ENCODE data around the gene IFI30. TPM values are rescaled to one million over a fixed set of nuclear protein-coding genes. Genes with fewer than 3 reads are reported as not detected.

The IFI30 gene
- total RNA-seq, 1 donor from 2014 or later = 255 TPM

GRCh38 chr19:18137657-18138339, 35.8 kb upstream of the IFI30 start:
- no peak overlapping the region for H3K4me3 Mint-ChIP-seq
- intact Hi-C loops (cut with micrococcal nuclease) = no loop called here
- DNase-seq (no peak), ATAC-seq (ENCODE audit: low read depth) (no peak)
- peaks cover 70% of the 10 kb centered on the region for H3K36me3 Mint-ChIP-seq (ENCODE audit: low read depth)
- ChIA-PET POLR2A (no interaction called here), CTCF (no interaction called here)
- H3K4me1 Mint-ChIP-seq = no peaks in the 10 kb centered on the region
- H3K9me3 Mint-ChIP-seq = no peaks in the 10 kb centered on the region
- H3K27me3 Mint-ChIP-seq = no peaks in the 10 kb centered on the region
- H3K27ac Mint-ChIP-seq = no peak overlapping the region
- TF ChIP-seq CTCF (IDR thresholded peaks at IDR 0.05) = no peak

- H3K27me3 Mint-ChIP-seq = no peaks in the 10 kb centered on the region
- ATAC-seq (ENCODE audit: low read depth) (no peak), DNase-seq (no peak)
- H3K27ac Mint-ChIP-seq = no peak overlapping the region
- CTCF ChIA-PET = no interaction called here
- TF ChIP-seq CTCF (IDR thresholded peaks at IDR 0.05) = no peak
- peaks cover 76% of the 10 kb centered on the region for H3K36me3 Mint-ChIP-seq (ENCODE audit: low read depth)
- no peaks in the 10 kb centered on the region for H3K4me1 Mint-ChIP-seq
- intact Hi-C loops (cut with micrococcal nuclease) = no loop called here
- POLR2A ChIA-PET = interaction anchor here (0.8 kb wide), 1 partner anchor 52 kb away, joined by 4 read pairs; no protein-coding TSS in a partner anchor
- H3K4me3 Mint-ChIP-seq = no peak overlapping the region
- H3K9me3 Mint-ChIP-seq = no peaks in the 10 kb centered on the region
These were observed 33.1 kb upstream of the IFI30 start for GRCh38 chr19:18140473-18140872.

- ChIA-PET CTCF (no interaction called here), POLR2A (interaction anchor here (0.6 to 0.8 kb wide), 3 partner anchors 40 to 133 kb away, joined by 3 to 4 read pairs (median 3); partner anchors contain the start of gene IQCN)
- no peak overlapping the region for H3K4me3 Mint-ChIP-seq
- H3K36me3 Mint-ChIP-seq (ENCODE audit: low read depth) = peaks cover 76% of the 10 kb centered on the region
- H3K9me3 Mint-ChIP-seq = no peaks in the 10 kb centered on the region
- intact Hi-C loops (cut with micrococcal nuclease) = no loop called here
- no peaks in the 10 kb centered on the region for H3K4me1 Mint-ChIP-seq
- H3K27ac Mint-ChIP-seq = no peak overlapping the region
- H3K27me3 Mint-ChIP-seq = no peaks in the 10 kb centered on the region
- ATAC-seq (ENCODE audit: low read depth) = no peak
- TF ChIP-seq CTCF (IDR thresholded peaks at IDR 0.05) = no peak
- DNase-seq = no peak
These were observed 32.6 kb upstream of the IFI30 start for GRCh38 chr19:18141031-18141430.

- intact Hi-C loops (cut with micrococcal nuclease) = no loop called here
- H3K9me3 Mint-ChIP-seq = no peaks in the 10 kb centered on the region
- ATAC-seq (ENCODE audit: low read depth) (no peak), DNase-seq (no peak)
- H3K27ac Mint-ChIP-seq = no peak overlapping the region
- ChIA-PET POLR2A (interaction anchor here (0.6 to 1.1 kb wide), 2 partner anchors 22 to 25 kb away, joined by 3 read pairs; no protein-coding TSS in a partner anchor), CTCF (no interaction called here)
- no peaks in the 10 kb centered on the region for H3K4me1 Mint-ChIP-seq
- H3K4me3 Mint-ChIP-seq = no peak overlapping the region
- H3K36me3 Mint-ChIP-seq (ENCODE audit: low read depth) = peaks cover 81% of the 10 kb centered on the region
- TF ChIP-seq CTCF (IDR thresholded peaks at IDR 0.05) = no peak
- no peaks in the 10 kb centered on the region for H3K27me3 Mint-ChIP-seq
These were observed 29.7 kb upstream of the IFI30 start for GRCh38 chr19:18143902-18144301.

- Mint-ChIP-seq H3K27ac (no peak overlapping the region), H3K36me3 (ENCODE audit: low read depth) (peaks cover 81% of the 10 kb centered on the region), H3K9me3 (no peaks in the 10 kb centered on the region), H3K27me3 (no peaks in the 10 kb centered on the region), H3K4me1 (no peaks in the 10 kb centered on the region), H3K4me3 (no peak overlapping the region)
- POLR2A ChIA-PET = interaction anchor here (0.6 kb wide), 1 partner anchor 91 kb away, joined by 8 read pairs; no protein-coding TSS in a partner anchor
- intact Hi-C loops (cut with micrococcal nuclease) = no loop called here
- ATAC-seq (ENCODE audit: low read depth) = no peak
- TF ChIP-seq CTCF (IDR thresholded peaks at IDR 0.05) = no peak
- CTCF ChIA-PET = no interaction called here
- no peak for DNase-seq
These were observed 29.3 kb upstream of the IFI30 start for GRCh38 chr19:18144361-18144760.
